Measurements from ENCODE around the gene KCNH1. TPM values are rescaled to one million over a fixed set of nuclear protein-coding genes. Genes with fewer than 3 reads are reported as not detected.
"Not testable (repeated sequence)": the region's sequence is repeated elsewhere in the genome, so short reads cannot be mapped to it uniquely, and the experiment has no call there.

Gene KCNH1
- total RNA-seq, 2 donors from 2014 or later: 3.2 to 3.5 TPM

DNA sequence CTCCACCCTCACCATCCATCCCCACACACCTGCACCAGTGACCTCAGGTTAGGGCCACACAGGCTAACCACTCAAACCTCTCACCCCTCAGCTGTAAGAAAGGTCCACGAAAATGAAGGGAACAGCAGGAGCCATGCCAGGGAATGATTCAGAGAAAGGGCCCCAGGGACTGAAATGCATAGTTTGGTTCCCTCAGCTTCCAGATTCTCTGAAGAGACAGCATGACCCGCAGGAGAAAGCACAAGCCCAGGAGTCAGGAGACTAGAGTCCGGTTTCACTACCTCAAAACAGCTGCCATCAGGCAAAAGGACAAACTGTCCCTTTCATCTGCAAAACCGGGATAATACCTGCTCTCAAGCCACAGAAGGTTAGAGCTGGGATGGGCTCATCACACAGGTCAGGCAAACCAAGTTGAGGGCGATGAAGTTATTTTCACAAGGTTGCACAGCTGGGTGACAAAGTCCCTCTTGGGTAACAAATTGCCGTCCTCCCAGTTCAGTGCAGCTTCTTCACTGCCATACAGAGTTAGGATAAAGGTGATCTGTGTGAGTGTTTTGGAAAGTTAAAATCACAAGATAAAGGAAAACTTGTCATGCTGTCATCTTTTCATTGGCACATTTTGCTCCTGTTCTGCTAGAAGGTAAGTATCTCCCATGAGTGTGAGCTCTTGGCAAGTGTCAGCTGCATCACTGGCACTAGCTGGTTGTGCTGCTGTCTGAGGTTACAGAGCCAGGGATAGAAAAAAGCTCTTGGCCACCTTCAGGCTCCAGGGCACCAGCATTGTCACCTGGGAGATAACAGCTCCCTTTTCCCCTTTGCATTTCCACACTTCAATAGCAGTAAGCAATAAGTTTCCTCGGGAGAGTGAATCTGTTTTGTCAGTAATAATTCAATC lies 120.4 kb downstream of the KCNH1 start:
- 74 to 80% methylated on average over 6 to 7 of the region's 7 CpGs for WGBS, 2 experiments (ENCODE audit: insufficient coverage in 1 of 2, insufficient read length in 1 of 2)
- no peak for DNase-seq
- TF ChIP-seq, protein P1, sequence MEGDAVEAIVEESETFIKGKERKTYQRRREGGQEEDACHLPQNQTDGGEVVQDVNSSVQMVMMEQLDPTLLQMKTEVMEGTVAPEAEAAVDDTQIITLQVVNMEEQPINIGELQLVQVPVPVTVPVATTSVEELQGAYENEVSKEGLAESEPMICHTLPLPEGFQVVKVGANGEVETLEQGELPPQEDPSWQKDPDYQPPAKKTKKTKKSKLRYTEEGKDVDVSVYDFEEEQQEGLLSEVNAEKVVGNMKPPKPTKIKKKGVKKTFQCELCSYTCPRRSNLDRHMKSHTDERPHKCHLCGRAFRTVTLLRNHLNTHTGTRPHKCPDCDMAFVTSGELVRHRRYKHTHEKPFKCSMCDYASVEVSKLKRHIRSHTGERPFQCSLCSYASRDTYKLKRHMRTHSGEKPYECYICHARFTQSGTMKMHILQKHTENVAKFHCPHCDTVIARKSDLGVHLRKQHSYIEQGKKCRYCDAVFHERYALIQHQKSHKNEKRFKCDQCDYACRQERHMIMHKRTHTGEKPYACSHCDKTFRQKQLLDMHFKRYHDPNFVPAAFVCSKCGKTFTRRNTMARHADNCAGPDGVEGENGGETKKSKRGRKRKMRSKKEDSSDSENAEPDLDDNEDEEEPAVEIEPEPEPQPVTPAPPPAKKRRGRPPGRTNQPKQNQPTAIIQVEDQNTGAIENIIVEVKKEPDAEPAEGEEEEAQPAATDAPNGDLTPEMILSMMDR (conservative IDR thresholded peaks at IDR 0.05): no peak
- Mint-ChIP-seq H3K4me3 (no peak overlapping the region), H3K36me3 (ENCODE audit: low read depth) (no peaks in the 10 kb centered on the region), H3K9me3 (no peaks in the 10 kb centered on the region), H3K27me3 (ENCODE audit: insufficient read depth) (no peaks in the 10 kb centered on the region), H3K4me1 (peaks cover 5% of the 10 kb centered on the region), H3K27ac (no peak overlapping the region)
- Histone ChIP-seq H3K9me3 (ENCODE audit: control insufficient read depth, low read length) (no peaks in the 10 kb centered on the region), H3K27ac (ENCODE audit: low read depth, low read length) (no peak overlapping the region), H3K36me3 (ENCODE audit: control insufficient read depth, insufficient read depth, low read length) (no peaks in the 10 kb centered on the region), H3K9ac (ENCODE audit: extremely low read depth, low read length, poor library complexity, severe bottlenecking) (no peak overlapping the region), H3K4me1 (ENCODE audit: control insufficient read depth, insufficient read depth, low read length) (peaks cover 2% of the 10 kb centered on the region), H3K27me3 (ENCODE audit: control insufficient read depth, insufficient read depth, low read length, poor library complexity, severe bottlenecking) (peaks cover 8% of the 10 kb centered on the region), H3K4me3 (ENCODE audit: low read length) (no peak overlapping the region)

DNA sequence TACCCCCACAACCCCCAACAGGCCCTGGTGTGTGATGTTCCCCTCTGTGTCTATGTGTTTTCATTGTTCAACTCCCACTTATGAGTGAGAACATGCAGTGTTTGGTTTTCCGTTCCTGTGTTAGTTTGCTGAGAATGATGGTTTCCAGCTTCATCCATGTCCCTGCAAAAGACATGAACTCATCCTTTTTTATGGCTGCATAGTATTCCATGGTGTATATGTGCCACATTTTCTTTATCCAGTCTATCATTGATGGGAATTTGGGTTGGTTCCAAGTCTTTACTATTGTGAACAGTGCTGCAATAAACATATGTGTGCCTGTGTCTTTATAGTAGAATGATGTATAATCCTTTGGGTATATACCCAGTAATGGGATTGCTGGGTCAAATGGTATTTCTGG lies 122.8 kb downstream of the KCNH1 start:
- H3K27ac ChIP-seq (ENCODE audit: low read depth, low read length); H3K36me3 Mint-ChIP-seq (ENCODE audit: low read depth); H3K4me1 Mint-ChIP-seq; H3K4me3 Mint-ChIP-seq; H3K9ac ChIP-seq (ENCODE audit: extremely low read depth, low read length, poor library complexity, severe bottlenecking); H3K9me3 ChIP-seq (ENCODE audit: control insufficient read depth, low read length); H3K36me3 ChIP-seq (ENCODE audit: control insufficient read depth, insufficient read depth, low read length); DNase-seq; H3K27me3 Mint-ChIP-seq (ENCODE audit: insufficient read depth); H3K9me3 Mint-ChIP-seq; H3K27me3 ChIP-seq (ENCODE audit: control insufficient read depth, insufficient read depth, low read length, poor library complexity, severe bottlenecking); H3K4me1 ChIP-seq (ENCODE audit: control insufficient read depth, insufficient read depth, low read length); H3K4me3 ChIP-seq (ENCODE audit: low read length); H3K27ac Mint-ChIP-seq: not testable (repeated sequence)
- no CpG with 5 or more reads among the region's 1 CpG for WGBS, 2 experiments (ENCODE audit: insufficient coverage in 1 of 2, insufficient read length in 1 of 2)

DNA sequence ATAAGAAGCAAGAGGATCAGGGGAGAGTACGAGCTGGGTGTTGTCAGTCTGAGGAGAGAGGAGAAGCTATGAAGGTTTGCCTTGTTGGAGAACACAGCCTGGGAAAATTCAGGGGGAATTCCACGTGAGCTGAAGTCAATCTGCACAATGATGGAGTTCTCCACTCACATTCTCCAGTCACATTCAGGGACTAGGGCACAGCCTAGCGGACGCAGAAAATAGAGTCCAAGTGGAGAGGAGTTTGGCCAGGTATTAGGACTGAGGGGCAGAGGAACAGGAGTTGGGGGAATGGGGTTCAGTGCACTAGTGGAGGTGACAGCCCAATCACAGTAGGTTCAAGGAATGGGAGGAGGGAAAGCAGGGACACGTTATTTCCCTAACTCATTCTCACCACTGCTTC lies 124.0 kb downstream of the KCNH1 start:
- DNase-seq: no peak
- H3K4me3 Mint-ChIP-seq: no peak overlapping the region
- H3K9ac ChIP-seq (ENCODE audit: extremely low read depth, low read length, poor library complexity, severe bottlenecking): no peak overlapping the region
- no peaks in the 10 kb centered on the region for H3K4me1 Mint-ChIP-seq
- peaks cover 8% of the 10 kb centered on the region for H3K27me3 ChIP-seq (ENCODE audit: control insufficient read depth, insufficient read depth, low read length, poor library complexity, severe bottlenecking)
- H3K27ac ChIP-seq (ENCODE audit: low read depth, low read length): no peak overlapping the region
- no peaks in the 10 kb centered on the region for H3K9me3 Mint-ChIP-seq
- H3K27ac Mint-ChIP-seq: no peak overlapping the region
- H3K4me1 ChIP-seq (ENCODE audit: control insufficient read depth, insufficient read depth, low read length): no peaks in the 10 kb centered on the region
- TF ChIP-seq, protein P1 (conservative IDR thresholded peaks at IDR 0.05): peak; percentile 15
- H3K9me3 ChIP-seq (ENCODE audit: control insufficient read depth, low read length): no peaks in the 10 kb centered on the region
- no peaks in the 10 kb centered on the region for H3K36me3 Mint-ChIP-seq (ENCODE audit: low read depth)
- H3K36me3 ChIP-seq (ENCODE audit: control insufficient read depth, insufficient read depth, low read length): no peaks in the 10 kb centered on the region
- no peak overlapping the region for H3K4me3 ChIP-seq (ENCODE audit: low read length)
- H3K27me3 Mint-ChIP-seq (ENCODE audit: insufficient read depth): no peaks in the 10 kb centered on the region
- 86 to 88% methylated on average over 1 to 4 of the region's 5 CpGs for WGBS, 2 experiments (ENCODE audit: insufficient coverage in 1 of 2, insufficient read length in 1 of 2)

All from endodermal cell (in vitro differentiated cells).